Measurements from ENCODE around the gene SNRNP25.

- TF ChIP-seq POLR2AphosphoS5 (IDR thresholded peaks at IDR 0.05) = no peak
- TF ChIP-seq, protein P1, sequence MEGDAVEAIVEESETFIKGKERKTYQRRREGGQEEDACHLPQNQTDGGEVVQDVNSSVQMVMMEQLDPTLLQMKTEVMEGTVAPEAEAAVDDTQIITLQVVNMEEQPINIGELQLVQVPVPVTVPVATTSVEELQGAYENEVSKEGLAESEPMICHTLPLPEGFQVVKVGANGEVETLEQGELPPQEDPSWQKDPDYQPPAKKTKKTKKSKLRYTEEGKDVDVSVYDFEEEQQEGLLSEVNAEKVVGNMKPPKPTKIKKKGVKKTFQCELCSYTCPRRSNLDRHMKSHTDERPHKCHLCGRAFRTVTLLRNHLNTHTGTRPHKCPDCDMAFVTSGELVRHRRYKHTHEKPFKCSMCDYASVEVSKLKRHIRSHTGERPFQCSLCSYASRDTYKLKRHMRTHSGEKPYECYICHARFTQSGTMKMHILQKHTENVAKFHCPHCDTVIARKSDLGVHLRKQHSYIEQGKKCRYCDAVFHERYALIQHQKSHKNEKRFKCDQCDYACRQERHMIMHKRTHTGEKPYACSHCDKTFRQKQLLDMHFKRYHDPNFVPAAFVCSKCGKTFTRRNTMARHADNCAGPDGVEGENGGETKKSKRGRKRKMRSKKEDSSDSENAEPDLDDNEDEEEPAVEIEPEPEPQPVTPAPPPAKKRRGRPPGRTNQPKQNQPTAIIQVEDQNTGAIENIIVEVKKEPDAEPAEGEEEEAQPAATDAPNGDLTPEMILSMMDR (IDR thresholded peaks at IDR 0.05) = no peak
Measured at GRCh38 chr16:71210-71539, 17.5 kb downstream of the SNRNP25 start.
